A673 (cell line): ENCODE results near the gene DNAH10.

Experiments used
- EZH2 ChIP-seq: fragments of 200-600 bp; sonication (generic); IDR thresholded peaks from 2 replicates; pipeline ENCODE4 v1.6.1; 2017; ENCODE audit warnings: borderline replicate concordance, low read depth, mild to moderate bottlenecking, mixed read lengths, antibody characterized with exemption, low read length; ENCODE audit not compliant: poor library complexity, severe bottlenecking
- TF ChIP-seq, protein P1 (sequence below): fragments of 300-800, 200-600 bp; sonication (generic); conservative IDR thresholded peaks from 2 replicates; pipeline ENCODE4 v1.5.1; 2017; ENCODE audit warnings: low read depth, mild to moderate bottlenecking, antibody characterized with exemption, low read length, moderate library complexity, mixed read lengths

DNA sequence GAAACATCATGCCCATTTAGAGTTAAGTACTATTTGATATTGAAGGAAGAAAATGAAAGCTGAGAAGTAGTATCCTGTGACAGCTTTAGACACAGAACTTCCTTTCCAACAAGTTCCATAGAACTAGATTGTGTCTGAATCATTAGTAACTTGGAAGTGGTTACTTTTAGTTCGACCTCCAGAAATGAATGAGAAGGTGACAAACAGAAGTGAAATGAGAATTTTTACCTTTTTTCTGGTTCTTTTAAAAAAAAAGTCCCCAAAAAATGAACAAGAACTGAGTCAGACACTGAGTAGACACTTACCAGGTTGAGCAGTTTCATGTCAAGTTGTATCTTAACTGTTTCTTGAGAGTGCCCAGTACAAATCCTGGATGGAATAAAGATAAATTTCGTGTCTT, 46.9 kb upstream of the DNAH10 start:
- TF ChIP-seq EZH2: no peak
- TF ChIP-seq, protein P1, sequence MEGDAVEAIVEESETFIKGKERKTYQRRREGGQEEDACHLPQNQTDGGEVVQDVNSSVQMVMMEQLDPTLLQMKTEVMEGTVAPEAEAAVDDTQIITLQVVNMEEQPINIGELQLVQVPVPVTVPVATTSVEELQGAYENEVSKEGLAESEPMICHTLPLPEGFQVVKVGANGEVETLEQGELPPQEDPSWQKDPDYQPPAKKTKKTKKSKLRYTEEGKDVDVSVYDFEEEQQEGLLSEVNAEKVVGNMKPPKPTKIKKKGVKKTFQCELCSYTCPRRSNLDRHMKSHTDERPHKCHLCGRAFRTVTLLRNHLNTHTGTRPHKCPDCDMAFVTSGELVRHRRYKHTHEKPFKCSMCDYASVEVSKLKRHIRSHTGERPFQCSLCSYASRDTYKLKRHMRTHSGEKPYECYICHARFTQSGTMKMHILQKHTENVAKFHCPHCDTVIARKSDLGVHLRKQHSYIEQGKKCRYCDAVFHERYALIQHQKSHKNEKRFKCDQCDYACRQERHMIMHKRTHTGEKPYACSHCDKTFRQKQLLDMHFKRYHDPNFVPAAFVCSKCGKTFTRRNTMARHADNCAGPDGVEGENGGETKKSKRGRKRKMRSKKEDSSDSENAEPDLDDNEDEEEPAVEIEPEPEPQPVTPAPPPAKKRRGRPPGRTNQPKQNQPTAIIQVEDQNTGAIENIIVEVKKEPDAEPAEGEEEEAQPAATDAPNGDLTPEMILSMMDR: no peak
